ENCODE measurements around the gene ARHGAP42.

- TF ChIP-seq CTCF (IDR thresholded peaks at IDR 0.05) (no peak), POLR2A (IDR thresholded peaks at IDR 0.05) (no peak)
These were observed 79.7 kb downstream of the ARHGAP42 start for GRCh38 chr11:100766764-100767163.
